ENCODE measurements around the gene ZNF213. TPM values are rescaled to one million over a fixed set of nuclear protein-coding genes. Genes with fewer than 3 reads are reported as not detected.

The ZNF213 gene
- total and polyA plus RNA-seq, 8 donors = 5.0 to 8.8 (median 6.7) TPM

DNA sequence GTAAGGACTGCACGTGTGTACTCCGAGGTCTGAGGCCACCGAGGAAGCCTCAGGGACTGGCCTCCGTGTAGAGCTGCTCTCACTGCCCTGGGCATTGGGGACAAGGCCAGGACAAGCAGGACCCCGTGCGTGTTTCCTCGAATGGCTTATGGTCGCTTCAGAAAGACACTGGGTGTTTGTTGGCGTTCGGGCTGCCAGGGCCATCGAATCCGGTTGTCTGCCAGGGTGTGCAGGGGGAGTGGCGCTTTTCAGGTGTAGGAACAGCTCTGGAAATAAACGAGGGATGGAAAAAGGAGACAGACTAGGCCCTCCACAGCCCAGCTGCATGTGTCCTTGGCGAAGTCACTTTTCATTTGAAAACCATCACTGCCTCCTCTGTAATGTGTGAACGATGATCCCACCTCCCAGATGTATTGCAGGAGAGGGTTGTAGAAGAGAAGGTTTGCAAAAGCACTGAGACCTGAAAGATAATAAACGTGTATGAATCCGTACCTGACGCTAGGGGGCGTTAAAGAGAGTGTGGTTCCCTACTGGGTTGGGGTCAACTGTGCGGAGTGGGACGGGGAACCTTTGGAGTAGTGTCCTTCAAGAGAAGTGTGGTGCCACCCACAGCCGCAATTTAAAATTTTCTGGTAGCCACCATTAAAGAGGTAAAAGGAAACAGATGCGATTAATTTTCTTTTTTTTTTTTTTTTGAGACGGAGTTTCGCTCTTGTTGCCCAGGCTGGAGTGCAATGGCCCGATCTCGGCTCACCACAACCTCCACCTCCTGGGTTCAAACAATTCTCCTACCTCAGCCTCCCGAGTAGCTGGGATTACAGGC is 33.6 kb upstream of the ZNF213 start:
- Histone ChIP-seq H3K36me3 (no peaks in the 10 kb centered on the region), H3K9me3 (no peaks in the 10 kb centered on the region), H3K27me3 (no peaks in the 10 kb centered on the region), H3K27ac (peak overlapping the region in 1 of 4 donors; percentile 46), H3K4me3 (no peak overlapping the region), H3K4me1 (peaks cover 0 to 7% (median 0%) of the 10 kb centered on the region in 3 donors)
- WGBS, 2 donors = 47 to 48% methylated on average over 24 to 28 of the region's 29 CpGs
- TF ChIP-seq, protein P1, sequence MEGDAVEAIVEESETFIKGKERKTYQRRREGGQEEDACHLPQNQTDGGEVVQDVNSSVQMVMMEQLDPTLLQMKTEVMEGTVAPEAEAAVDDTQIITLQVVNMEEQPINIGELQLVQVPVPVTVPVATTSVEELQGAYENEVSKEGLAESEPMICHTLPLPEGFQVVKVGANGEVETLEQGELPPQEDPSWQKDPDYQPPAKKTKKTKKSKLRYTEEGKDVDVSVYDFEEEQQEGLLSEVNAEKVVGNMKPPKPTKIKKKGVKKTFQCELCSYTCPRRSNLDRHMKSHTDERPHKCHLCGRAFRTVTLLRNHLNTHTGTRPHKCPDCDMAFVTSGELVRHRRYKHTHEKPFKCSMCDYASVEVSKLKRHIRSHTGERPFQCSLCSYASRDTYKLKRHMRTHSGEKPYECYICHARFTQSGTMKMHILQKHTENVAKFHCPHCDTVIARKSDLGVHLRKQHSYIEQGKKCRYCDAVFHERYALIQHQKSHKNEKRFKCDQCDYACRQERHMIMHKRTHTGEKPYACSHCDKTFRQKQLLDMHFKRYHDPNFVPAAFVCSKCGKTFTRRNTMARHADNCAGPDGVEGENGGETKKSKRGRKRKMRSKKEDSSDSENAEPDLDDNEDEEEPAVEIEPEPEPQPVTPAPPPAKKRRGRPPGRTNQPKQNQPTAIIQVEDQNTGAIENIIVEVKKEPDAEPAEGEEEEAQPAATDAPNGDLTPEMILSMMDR (IDR thresholded peaks at IDR 0.05) = peak in 3 of 4 donors; percentile 34 to 37 (median 35)
- ATAC-seq (peak in 1 of 4 donors; percentile 15), DNase-seq (peak in 1 of 6 donors; percentile 51), FAIRE-seq (no peak)
- intact Hi-C loops (cut with DNase I) = no loop called here

DNA sequence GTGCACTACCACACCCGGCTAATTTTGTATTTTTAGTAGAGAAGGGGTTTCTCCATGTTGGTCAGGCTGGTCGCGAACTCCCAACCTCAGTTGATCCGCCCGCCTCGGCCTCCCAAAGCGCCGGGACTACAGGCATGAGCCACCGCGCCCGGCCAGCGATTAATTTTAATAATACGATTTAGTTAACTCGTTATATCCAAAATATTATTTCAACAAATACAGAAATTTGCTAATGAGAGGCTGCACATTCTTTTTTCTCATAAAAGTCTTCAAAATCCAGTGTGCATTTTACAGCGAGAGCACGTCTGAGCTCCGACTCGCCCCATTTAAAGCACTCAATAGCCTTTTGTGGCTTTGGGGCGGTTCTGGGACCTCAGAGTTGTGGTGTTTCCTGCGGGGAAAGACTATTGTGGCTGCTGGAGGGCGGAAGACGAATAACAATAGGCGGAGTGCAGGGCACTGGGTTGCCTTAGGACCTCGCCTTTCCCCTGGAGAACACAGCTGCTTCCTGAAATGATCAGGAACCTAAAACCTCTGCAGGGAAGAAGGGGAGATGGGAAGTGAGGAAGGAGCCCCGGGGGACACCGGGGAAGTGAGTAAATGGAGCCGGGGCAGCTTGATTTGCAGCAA is 32.9 kb upstream of the ZNF213 start:
- intact Hi-C loops (cut with DNase I) = no loop called here
- Histone ChIP-seq H3K27ac (peak overlapping the region in 2 of 4 donors; percentile 22 to 46), H3K27me3 (no peaks in the 10 kb centered on the region), H3K36me3 (no peaks in the 10 kb centered on the region), H3K4me1 (peaks cover 0 to 8% (median 0%) of the 10 kb centered on the region in 3 donors), H3K9me3 (no peaks in the 10 kb centered on the region), H3K4me3 (no peak overlapping the region)
- no peak for FAIRE-seq
- TF ChIP-seq, protein P1 (IDR thresholded peaks at IDR 0.05) = no peak
- ATAC-seq = no peak
- DNase-seq = no peak
- 67 to 73% methylated on average over 27 of the region's 27 CpGs for WGBS, 2 donors

DNA sequence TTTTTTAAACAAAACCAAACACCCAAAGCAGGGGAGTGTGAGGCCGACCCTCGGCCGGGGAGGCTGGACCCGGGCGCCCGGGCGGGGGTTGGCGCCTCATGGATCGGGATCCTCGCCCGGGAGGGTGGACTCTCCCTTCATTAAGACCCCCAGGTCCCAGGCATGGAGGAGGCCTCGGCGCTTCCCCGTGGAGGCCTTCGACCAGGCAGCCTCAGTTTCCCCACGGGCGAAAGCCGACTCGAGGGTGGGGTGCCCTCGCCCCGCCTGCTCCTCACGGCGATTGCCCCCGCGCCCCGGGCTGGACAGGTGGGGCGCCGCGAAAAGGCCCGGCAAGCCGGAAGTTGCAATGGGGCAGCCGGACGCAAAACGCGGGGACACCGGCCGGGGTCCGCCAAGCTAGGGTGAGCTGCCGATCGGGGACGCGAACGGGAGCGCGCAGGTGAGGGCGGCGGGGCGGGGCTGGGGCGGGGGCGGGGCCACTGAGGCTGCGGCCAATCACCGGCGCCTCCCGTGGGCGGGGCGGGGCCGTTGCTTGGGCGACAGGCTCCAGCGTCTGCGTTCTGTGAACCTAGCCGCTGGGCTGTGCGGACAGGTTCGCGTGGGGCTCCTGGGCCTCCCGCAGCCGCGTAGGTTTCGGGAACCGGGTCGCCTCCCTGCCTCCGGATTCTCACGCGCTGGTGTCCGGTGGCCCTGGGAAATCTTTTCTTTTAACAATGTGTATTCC is 28.5 kb upstream of the ZNF213 start:
- H3K36me3 ChIP-seq = no peaks in the 10 kb centered on the region
- peaks cover 0 to 5% (median 0%) of the 10 kb centered on the region in 3 donors for H3K4me1 ChIP-seq
- peak; percentile 95 to 99 (median 98) for ATAC-seq
- 1% methylated on average over 47 to 74 of the region's 74 CpGs for WGBS, 2 donors
- DNase-seq = peak; percentile 90 to 98 (median 95)
- TF ChIP-seq, protein P1 (IDR thresholded peaks at IDR 0.05) = no peak
- no peak for FAIRE-seq
- peak overlapping the region; percentile 74 to 84 (median 76) for H3K27ac ChIP-seq
- H3K27me3 ChIP-seq = no peaks in the 10 kb centered on the region
- intact Hi-C loops (cut with DNase I) = no loop called here
- peak overlapping the region; percentile 26 to 75 (median 61) for H3K4me3 ChIP-seq
- H3K9me3 ChIP-seq = no peaks in the 10 kb centered on the region

DNA sequence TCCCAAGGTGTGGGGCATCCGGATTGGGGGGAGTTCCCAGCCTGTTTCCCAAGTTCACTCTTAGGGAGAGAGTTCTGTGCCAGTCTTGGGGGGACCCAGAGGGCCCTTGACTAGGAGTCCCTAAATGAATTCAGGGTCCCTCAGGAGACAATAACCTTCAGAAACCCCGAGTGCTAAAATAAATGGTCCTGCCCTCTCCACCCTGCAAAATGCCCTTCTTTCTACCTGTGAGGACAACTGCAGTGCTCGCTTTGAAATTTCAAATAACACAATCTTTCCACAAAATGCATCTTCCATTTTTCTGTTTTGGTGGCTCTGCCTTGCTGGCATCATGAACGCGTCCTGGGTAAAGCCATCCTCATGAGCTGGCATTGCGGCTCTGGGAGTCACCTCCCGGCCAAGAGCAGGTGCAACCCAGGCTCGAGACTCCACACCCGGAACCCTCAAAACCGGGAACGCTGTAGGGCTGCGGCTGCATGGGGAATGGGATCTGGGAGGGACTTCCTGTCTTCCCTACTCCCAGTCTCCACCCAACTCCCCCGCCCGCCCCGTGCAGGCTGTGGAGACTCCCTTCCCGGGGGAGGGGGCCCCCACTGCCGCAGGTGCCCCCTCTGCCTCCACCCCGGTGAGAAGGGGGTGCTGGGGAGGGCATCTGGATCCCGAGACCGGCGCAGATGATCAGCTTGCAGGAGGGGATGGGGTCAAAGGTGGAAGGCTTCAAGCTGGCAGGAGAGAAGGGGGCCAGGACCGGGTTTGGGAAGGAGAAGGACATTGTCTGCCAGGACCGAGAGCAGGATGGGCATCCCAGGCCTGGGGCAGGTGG is 22.6 kb upstream of the ZNF213 start, which contains the start of gene ZNF205:
Gene ZNF205 (plus strand): TSS at position 529 of the 823 bp plus-strand sequence. CDS start 845 bp downstream, outside the sequence.
- Histone ChIP-seq H3K36me3 (no peaks in the 10 kb centered on the region), H3K27ac (peak within 1 kb of the TSS in 2 of 4 donors; percentile 18 to 33), H3K27me3 (no peaks in the 10 kb centered on the region), H3K4me1 (peaks cover 8 to 17% (median 17%) of the 10 kb centered on the region in 3 donors), H3K9me3 (no peaks in the 10 kb centered on the region), H3K4me3 (peak within 1 kb of the TSS; percentile 31 to 85 (median 68))
- 5 to 7% methylated on average over 23 of the region's 23 CpGs for WGBS, 2 donors
- intact Hi-C loops (cut with DNase I) = no loop called here
- FAIRE-seq = no peak
- DNase-seq = peak; percentile 82 to 96 (median 85)
- TF ChIP-seq, protein P1 (IDR thresholded peaks at IDR 0.05) = no peak
- ATAC-seq = peak; percentile 98 to 99 (median 98)

All from pancreas (tissue), 10 donors.